Ascending aorta (tissue), 2 donors: ENCODE measurements around the gene GBF1. TPM values are rescaled to one million over a fixed set of nuclear protein-coding genes. Genes with fewer than 3 reads are reported as not detected.

ENCODE experiments used
- DNase-seq, 2 donors: peaks; one replicate each; pipeline ENCODE4 v3.0.0-alpha.2; 2019; ENCODE audit warnings: low spot score in 2 of 2
- H3K27ac ChIP-seq, 2 donors: fragments of 200-600 bp; sonication (generic); one replicate each; pipeline ENCODE4 v1.5.1; 2016 to 2017; ENCODE audit warnings: mild to moderate bottlenecking in 1 of 2
- H3K27me3 ChIP-seq: fragments of 200-600 bp; sonication (generic); one replicate; pipeline ENCODE4 v1.5.1; 2017
- H3K36me3 ChIP-seq, 2 donors: fragments of 200-600 bp; sonication (generic); one replicate each; pipeline ENCODE4 v1.5.1; 2016
- H3K4me1 ChIP-seq, 2 donors: fragments of 200-600 bp; sonication (generic); one replicate each; pipeline ENCODE4 v1.5.1; 2016 to 2017; ENCODE audit warnings: mild to moderate bottlenecking in 1 of 2
- H3K4me3 ChIP-seq, 2 donors: fragments of 200-600 bp; sonication (generic); one replicate each; pipeline ENCODE4 v1.5.1; 2016 to 2017; ENCODE audit warnings: mild to moderate bottlenecking in 1 of 2
- H3K9me3 ChIP-seq, 2 donors: fragments of 200-600 bp; sonication (generic); one replicate each; pipeline ENCODE4 v1.5.1; 2016
- intact Hi-C: fragments of 100-400 bp; cut with DNase I; formaldehyde crosslinking; loops from one replicate; pipeline ENCODE4 v1.15.1; 2023
- total RNA-seq: library from RNA; depleted of rRNA; stranded (reverse); fragments of >200 nt; gene quantifications from one replicate; pipeline ENCODE4 v1.1.0, GENCODE V29; 2016
- TF ChIP-seq, protein P1 (sequence below), 3 experiments: fragments of 200-600 bp in 2 of 3; fragments of 450-650 bp in 1 of 3; sonication (generic) in 2 of 3; IDR thresholded peaks; one replicate each; pipeline ENCODE4 v1.5.1; 2016 to 2019; ENCODE audit warnings: antibody characterized with exemption in 3 of 3, mild to moderate bottlenecking in 1 of 3, moderate library complexity in 1 of 3

The GBF1 gene
- total RNA-seq, 1 donor from 2014 or later, result 56.0 TPM

DNA sequence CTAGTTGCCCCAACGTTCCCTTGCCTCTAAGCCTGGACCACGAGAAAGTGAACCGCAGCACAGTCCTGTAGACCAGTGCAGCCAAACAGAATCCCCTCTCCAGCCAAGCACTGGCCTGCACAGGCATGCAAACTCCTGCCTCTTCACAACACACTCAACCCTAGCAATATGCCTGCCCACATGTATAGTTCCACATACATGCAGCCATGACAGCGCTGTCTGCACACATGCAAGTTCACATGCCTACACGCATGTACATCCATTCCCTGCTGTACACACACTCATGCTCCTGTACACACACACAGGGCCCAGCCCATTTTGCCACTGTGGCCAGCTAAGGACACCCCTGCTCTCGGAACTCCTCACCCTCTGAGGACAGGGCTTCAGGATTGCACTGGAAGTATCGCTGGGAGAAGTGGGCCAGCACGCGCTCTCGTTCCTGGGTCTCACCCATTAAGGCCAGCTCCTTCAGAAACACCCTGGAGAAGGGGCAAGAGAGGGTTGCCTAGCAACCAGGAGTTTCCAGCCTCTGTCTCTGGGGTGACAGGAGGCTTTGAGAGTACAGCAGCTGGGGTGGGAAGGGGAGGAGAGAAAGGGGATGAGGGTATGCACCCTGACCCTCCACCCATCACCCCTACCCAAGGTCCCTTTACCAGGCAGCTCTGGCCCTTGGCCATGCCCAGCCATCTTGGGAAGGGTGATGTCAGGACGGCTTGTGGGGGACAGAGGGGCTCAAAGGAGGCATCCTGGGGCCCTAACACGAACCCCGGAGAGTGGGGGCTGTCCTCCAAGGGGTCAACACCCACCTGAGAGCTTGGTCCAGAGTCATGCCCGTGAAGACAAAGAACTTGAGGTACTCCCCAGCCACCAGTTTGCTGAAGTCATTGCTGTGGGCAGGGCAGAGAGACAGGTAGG lies 166.3 kb downstream of the GBF1 start:
- H3K4me3 ChIP-seq, result no peak overlapping the region
- peaks cover 16% of the 10 kb centered on the region for H3K27me3 ChIP-seq
- TF ChIP-seq, protein P1, sequence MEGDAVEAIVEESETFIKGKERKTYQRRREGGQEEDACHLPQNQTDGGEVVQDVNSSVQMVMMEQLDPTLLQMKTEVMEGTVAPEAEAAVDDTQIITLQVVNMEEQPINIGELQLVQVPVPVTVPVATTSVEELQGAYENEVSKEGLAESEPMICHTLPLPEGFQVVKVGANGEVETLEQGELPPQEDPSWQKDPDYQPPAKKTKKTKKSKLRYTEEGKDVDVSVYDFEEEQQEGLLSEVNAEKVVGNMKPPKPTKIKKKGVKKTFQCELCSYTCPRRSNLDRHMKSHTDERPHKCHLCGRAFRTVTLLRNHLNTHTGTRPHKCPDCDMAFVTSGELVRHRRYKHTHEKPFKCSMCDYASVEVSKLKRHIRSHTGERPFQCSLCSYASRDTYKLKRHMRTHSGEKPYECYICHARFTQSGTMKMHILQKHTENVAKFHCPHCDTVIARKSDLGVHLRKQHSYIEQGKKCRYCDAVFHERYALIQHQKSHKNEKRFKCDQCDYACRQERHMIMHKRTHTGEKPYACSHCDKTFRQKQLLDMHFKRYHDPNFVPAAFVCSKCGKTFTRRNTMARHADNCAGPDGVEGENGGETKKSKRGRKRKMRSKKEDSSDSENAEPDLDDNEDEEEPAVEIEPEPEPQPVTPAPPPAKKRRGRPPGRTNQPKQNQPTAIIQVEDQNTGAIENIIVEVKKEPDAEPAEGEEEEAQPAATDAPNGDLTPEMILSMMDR (IDR thresholded peaks at IDR 0.05), result no peak
- DNase-seq, result no peak
- intact Hi-C loops, result no loop called here
- no peak overlapping the region for H3K27ac ChIP-seq
- H3K9me3 ChIP-seq, result no peaks in the 10 kb centered on the region
- no peaks in the 10 kb centered on the region for H3K36me3 ChIP-seq
- peaks cover 3 to 7% of the 10 kb centered on the region in 2 donors for H3K4me1 ChIP-seq

DNA sequence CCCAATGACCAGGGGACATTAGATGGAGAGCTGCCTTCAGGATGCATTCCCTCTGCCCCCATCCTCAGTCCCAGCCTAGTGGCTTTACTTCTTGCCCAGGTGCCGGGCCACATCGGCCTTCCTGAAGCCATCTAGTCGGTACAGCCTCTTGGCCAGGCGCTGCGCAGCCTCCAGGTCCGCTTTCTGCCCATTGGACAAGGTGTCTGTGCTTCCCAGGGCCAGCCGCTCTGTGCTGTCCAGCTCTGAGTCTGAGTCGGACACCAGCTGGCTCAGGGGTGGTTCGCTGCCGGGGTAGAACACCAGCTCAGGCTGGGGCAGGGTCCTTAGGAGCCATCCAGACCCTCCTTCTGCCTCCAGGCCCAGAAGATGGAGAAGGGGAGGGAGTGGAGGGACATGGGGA lies 167.0 kb downstream of the GBF1 start:
- peaks cover 3 to 7% of the 10 kb centered on the region in 2 donors for H3K4me1 ChIP-seq
- TF ChIP-seq, protein P1 (IDR thresholded peaks at IDR 0.05), result no peak
- H3K36me3 ChIP-seq, result no peaks in the 10 kb centered on the region
- H3K4me3 ChIP-seq, result no peak overlapping the region
- H3K27me3 ChIP-seq, result peaks cover 19% of the 10 kb centered on the region
- no peak for DNase-seq
- intact Hi-C loops, result no loop called here
- no peaks in the 10 kb centered on the region for H3K9me3 ChIP-seq
- no peak overlapping the region for H3K27ac ChIP-seq

DNA sequence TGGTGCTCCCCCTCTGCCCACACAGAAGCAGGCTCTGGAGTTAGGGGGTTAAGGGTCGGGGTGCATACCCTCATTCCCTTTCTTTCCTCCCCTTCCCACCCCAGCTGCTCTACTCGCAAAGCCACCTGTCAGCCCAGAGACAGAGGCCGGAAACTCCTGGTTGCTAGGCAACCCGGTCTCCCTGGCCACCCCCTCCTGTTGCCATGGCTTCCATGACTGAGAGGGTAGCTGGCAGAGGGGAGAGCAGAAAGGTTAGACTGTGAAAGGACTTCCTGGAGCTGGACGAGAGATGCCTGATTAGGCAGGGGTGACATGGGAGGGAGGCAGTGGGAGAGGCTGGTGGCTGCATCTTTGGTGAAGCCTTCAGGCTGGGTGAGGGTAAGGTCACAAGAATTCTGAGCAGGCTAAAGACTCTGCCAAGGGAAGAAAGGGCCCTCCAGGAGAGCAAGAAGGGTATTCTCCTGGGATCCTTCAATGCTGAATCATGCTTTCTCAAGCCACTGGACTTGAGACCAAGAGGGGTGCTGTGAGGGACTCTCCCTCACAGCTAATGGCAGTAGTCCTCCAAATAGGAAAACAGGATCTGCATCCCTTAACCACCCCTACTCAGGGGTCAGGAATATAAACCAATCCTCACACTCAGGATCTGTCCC lies 167.8 kb downstream of the GBF1 start:
- TF ChIP-seq, protein P1 (IDR thresholded peaks at IDR 0.05), result no peak
- intact Hi-C loops, result no loop called here
- Histone ChIP-seq H3K9me3 (no peaks in the 10 kb centered on the region), H3K4me3 (no peak overlapping the region), H3K27ac (no peak overlapping the region), H3K4me1 (peaks cover 3 to 7% of the 10 kb centered on the region in 2 donors), H3K27me3 (peaks cover 22% of the 10 kb centered on the region), H3K36me3 (no peaks in the 10 kb centered on the region)
- DNase-seq, result no peak

DNA sequence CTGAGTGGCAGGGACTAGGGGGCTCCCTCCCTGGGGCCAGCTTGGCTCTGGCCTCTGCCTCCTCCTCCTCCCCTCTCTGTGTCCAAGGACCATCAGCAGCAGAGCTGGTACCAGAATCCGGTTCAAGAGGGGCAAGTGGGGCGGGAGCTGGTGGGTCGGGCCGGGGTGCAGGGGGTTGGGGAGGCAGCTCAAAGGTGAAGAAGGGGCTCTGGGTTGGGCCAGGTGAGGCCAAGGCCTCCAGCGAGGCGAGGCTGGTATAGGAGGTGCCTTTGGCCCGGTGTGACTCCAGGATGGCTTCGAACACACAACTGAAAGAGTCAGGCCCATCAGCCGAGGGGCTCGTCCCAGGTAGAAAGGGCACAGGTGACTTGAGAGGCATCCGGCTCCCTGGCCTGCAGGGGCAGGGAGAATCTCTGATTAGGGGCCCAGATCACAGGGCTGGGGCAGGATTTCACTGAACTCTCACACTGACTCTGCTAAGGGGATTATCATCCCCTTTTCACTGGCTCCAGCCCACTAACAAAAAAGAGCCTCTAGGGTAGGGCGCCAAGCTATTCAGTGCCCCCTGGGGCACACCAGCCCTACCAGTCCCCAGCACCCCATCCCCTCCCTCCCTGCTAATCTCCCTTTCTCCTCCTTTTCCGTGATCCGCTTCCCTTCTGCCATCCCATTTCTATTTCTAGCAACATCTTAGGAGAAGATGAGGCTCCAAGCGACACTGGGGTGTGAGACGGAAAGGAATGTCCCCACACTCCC lies 168.7 kb downstream of the GBF1 start:
- DNase-seq, result no peak
- Histone ChIP-seq H3K36me3 (no peaks in the 10 kb centered on the region), H3K27me3 (peaks cover 24% of the 10 kb centered on the region), H3K4me3 (no peak overlapping the region), H3K9me3 (no peaks in the 10 kb centered on the region), H3K27ac (no peak overlapping the region), H3K4me1 (peaks cover 0 to 5% of the 10 kb centered on the region in 2 donors)
- intact Hi-C loops, result no loop called here
- TF ChIP-seq, protein P1 (IDR thresholded peaks at IDR 0.05), result no peak

DNA sequence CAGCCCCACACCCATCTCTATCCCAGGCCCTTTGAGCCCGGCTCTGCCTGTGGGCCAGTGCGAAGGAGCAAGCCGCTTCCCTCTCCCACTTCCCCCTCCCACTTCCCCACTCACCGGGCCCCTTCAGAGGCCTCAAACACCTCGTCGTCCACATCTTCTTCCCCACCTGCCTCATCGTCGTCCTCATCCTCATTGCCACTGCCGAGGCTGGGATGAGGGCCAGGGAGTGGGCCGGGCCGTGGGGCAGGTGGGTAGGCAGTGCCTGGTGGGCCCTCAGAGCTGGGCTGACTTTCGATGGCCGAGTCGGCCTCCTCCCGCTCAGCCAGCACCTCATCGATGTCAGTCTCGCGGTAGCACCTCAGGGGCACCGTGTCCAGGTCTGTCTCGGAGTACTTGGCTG lies 169.4 kb downstream of the GBF1 start:
- H3K4me1 ChIP-seq, result peaks cover 6 to 9% of the 10 kb centered on the region in 2 donors
- TF ChIP-seq, protein P1 (IDR thresholded peaks at IDR 0.05), result no peak
- no peaks in the 10 kb centered on the region for H3K9me3 ChIP-seq
- H3K4me3 ChIP-seq, result no peak overlapping the region
- H3K36me3 ChIP-seq, result no peaks in the 10 kb centered on the region
- H3K27me3 ChIP-seq, result peaks cover 24% of the 10 kb centered on the region
- intact Hi-C loops, result no loop called here
- no peak overlapping the region for H3K27ac ChIP-seq
- DNase-seq, result no peak
